Measurements from ENCODE around the gene GRK1. TPM values are rescaled to one million over a fixed set of nuclear protein-coding genes. Genes with fewer than 3 reads are reported as not detected.
"Not testable (repeated sequence)": the region's sequence is repeated elsewhere in the genome, so short reads cannot be mapped to it uniquely, and the experiment has no call there.

Gene GRK1
- total RNA-seq, 4 donors from 2014 or later, result not detected

DNA sequence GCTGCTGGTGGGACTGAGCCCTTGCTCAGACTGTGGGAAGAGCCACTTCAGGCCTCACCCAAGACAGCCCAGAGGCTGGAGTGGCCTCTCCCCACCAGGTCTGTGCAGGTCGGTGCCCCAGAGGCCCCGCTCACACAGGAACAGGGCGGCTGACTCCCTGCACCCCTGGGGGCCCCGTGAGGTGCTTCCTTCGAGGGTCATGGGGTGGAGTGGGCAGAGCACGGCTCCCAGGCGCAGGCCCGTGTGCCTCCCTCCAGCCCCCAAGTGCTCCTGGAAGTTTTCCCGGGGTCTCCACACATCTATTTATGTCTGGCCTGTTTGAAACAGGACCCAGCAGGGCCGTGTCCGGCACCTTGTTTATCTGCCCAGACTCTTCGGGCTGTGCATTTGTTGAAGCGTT, 82.5 kb downstream of the GRK1 start:
- 82% methylated on average over 10 of the region's 13 CpGs for WGBS
- H3K4me3 ChIP-seq, result no peak overlapping the region
- no peak for DNase-seq (ENCODE audit: low spot score in 2 of 2)
- TF ChIP-seq CTCF (IDR thresholded peaks at IDR 0.05) (no peak), POLR2AphosphoS5 (IDR thresholded peaks at IDR 0.05) (no peak), EP300 (IDR thresholded peaks at IDR 0.05) (no peak), POLR2A (IDR thresholded peaks at IDR 0.05) (no peak)
- no peak overlapping the region for H3K27ac ChIP-seq
- H3K36me3 ChIP-seq, result no peaks in the 10 kb centered on the region
- H3K4me1 ChIP-seq, result no peaks in the 10 kb centered on the region
- H3K27me3 ChIP-seq, result no peaks in the 10 kb centered on the region
- no peaks in the 10 kb centered on the region for H3K9me3 ChIP-seq

GRCh38 chr13:113749967-113750366, 82.9 kb downstream of the GRK1 start:
- H3K4me1 ChIP-seq, result no peaks in the 10 kb centered on the region
- no peak overlapping the region for H3K27ac ChIP-seq
- no peaks in the 10 kb centered on the region for H3K9me3 ChIP-seq
- H3K36me3 ChIP-seq, result no peaks in the 10 kb centered on the region
- TF ChIP-seq POLR2A (IDR thresholded peaks at IDR 0.05) (no peak), EP300 (IDR thresholded peaks at IDR 0.05) (no peak), POLR2AphosphoS5 (IDR thresholded peaks at IDR 0.05) (no peak), CTCF (IDR thresholded peaks at IDR 0.05) (no peak)
- DNase-seq (ENCODE audit: low spot score in 2 of 2), result no peak
- H3K27me3 ChIP-seq, result no peaks in the 10 kb centered on the region
- no peak overlapping the region for H3K4me3 ChIP-seq
- 71% methylated on average over 6 of the region's 11 CpGs for WGBS

DNA sequence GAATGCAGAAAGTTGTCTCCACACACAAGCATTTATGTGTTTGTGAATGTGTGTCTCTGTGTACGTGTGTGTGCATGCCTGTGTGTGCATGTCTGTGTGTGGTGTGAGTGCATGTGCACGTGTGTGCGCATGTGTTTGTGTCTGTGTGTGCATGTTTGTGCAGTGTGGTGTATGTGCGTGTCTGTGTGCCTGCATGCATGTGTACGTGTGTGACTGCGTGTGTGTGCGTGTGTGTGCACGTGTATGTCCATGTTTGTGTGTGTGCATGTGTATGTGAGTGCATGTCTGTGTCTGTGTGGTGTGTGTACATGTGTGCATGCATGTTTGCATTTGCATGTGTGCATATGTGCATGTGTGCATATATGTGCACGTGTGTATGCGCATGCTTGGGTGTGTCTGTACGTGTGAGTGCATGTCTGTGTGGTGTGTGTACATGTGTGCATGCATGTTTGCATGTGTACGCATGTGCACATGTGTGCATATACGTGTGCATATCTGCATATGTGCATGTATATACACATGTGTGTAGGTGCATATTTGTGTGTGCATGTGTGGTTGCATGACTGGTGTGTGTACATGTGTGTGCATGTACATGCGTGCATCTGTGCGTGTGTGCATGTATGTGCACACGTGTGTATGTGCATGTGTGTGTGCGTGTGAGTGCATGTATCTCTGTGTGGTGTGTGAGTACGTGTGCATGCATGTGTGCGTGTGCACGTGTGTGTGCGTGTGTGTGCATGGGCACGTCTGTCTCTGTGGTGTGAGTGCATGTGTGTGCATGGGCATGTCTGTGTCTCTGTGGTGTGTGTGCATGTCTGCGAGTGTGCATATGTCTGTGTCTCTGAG, 83.8 kb downstream of the GRK1 start:
- no peak for DNase-seq (ENCODE audit: low spot score in 2 of 2)
- no peaks in the 10 kb centered on the region for H3K36me3 ChIP-seq
- H3K27ac ChIP-seq, result no peak overlapping the region
- WGBS, result 91% methylated on average over 23 of the region's 23 CpGs
- TF ChIP-seq EP300 (IDR thresholded peaks at IDR 0.05), result no peak
- no peak for TF ChIP-seq POLR2A (IDR thresholded peaks at IDR 0.05)
- TF ChIP-seq POLR2AphosphoS5 (IDR thresholded peaks at IDR 0.05), result no peak
- TF ChIP-seq CTCF (IDR thresholded peaks at IDR 0.05), result no peak
- no peaks in the 10 kb centered on the region for H3K4me1 ChIP-seq
- no peak overlapping the region for H3K4me3 ChIP-seq
- no peaks in the 10 kb centered on the region for H3K27me3 ChIP-seq
- no peaks in the 10 kb centered on the region for H3K9me3 ChIP-seq

- no peaks in the 10 kb centered on the region for H3K27me3 ChIP-seq
- WGBS, result 95% methylated on average over 9 of the region's 19 CpGs
- H3K4me3 ChIP-seq, result no peak overlapping the region
- TF ChIP-seq POLR2AphosphoS5 (IDR thresholded peaks at IDR 0.05), result no peak
- TF ChIP-seq CTCF (IDR thresholded peaks at IDR 0.05), result no peak
- TF ChIP-seq EP300 (IDR thresholded peaks at IDR 0.05), result no peak
- no peak for TF ChIP-seq POLR2A (IDR thresholded peaks at IDR 0.05)
- no peaks in the 10 kb centered on the region for H3K4me1 ChIP-seq
- H3K9me3 ChIP-seq, result no peaks in the 10 kb centered on the region
- DNase-seq (ENCODE audit: low spot score in 2 of 2), result no peak
- no peak overlapping the region for H3K27ac ChIP-seq
- no peaks in the 10 kb centered on the region for H3K36me3 ChIP-seq
Observed at GRCh38 chr13:113751491-113751890, 84.5 kb downstream of the GRK1 start.

DNA sequence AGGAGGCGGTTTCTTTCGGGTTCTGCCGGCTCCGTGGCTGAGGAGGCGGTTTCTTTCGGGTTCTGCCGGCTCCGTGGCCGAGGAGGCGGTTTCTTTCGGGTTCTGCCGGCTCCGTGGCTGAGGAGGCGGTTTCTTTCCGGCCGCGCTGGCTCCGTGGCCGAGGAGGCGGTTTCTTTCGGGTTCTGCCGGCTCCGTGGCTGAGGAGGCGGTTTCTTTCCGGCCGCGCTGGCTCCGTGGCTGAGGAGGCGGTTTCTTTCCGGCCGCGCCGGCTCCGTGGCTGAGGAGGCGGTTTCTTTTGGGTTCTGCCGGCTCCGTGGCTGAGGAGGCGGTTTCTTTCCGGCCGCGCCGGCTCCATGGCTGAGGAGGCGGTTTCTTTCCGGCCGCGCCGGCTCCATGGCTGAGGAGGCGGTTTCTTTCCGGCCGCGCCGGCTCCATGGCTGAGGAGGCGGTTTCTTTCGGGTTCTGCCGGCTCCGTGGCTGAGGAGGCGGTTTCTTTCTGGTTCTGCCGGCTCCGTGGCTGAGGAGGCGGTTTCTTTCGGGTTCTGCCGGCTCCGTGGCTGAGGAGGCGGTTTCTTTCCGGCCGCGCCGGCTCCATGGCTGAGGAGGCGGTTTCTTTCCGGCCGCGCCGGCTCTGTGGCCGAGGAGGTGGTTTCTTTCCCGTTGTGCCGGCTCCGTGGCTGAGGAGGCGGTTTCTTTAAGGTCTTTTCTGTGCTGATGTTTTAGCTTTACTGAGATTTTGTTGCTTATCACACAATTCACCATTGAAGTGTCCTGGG, 85.4 kb downstream of the GRK1 start:
- H3K27ac ChIP-seq, H3K27me3 ChIP-seq, H3K4me3 ChIP-seq, H3K9me3 ChIP-seq, H3K4me1 ChIP-seq, H3K36me3 ChIP-seq: not testable (repeated sequence)
- peak in 1 of 2 donors; percentile 11 for DNase-seq (ENCODE audit: low spot score in 2 of 2)
- 93% methylated on average over 53 of the region's 78 CpGs for WGBS
